Measurements from ENCODE around the gene AKAP13.

AKAP13 gene

DNA sequence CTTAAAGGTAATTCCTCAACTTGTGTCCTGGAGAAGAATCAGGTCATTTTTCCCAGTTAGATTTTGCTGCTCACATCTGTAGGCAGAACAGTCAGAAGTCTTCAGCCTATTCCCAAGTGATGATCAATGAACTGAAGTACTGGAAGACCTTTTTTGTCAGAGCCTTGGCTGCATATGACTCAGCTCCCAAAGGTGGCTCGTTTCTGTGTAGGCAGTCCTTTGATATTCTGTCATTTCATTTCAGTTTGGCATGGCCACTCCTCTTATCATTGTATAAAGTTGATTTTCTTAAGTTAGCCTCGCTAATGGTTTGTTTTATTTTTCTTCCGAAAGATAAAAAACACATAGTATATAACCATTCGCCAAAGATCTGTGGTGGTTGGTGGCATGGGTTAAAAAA lies 323.7 kb downstream of the AKAP13 start:
- H3K4me1 Mint-ChIP-seq, result peaks cover 67% of the 10 kb centered on the region
- no peaks in the 10 kb centered on the region for H3K27me3 Mint-ChIP-seq (ENCODE audit: low read depth)
- TF ChIP-seq CTCF (IDR thresholded peaks at IDR 0.05; ENCODE audit: unreplicated experiment in 3 of 3), result no peak
- peak overlapping the region in 1 of 3 experiments; percentile 19 for H3K4me3 Mint-ChIP-seq
- H3K36me3 Mint-ChIP-seq (ENCODE audit: low read depth), result peaks cover 27% of the 10 kb centered on the region
- peak overlapping the region; percentile 75 to 86 (median 82) for H3K27ac Mint-ChIP-seq
- no peaks in the 10 kb centered on the region for H3K9me3 Mint-ChIP-seq

- Mint-ChIP-seq H3K9me3 (no peaks in the 10 kb centered on the region), H3K4me1 (peaks cover 70% of the 10 kb centered on the region), H3K36me3 (ENCODE audit: low read depth) (peaks cover 26% of the 10 kb centered on the region), H3K27me3 (ENCODE audit: low read depth) (no peaks in the 10 kb centered on the region), H3K27ac (peak overlapping the region; percentile 75 to 86 (median 82)), H3K4me3 (peak overlapping the region in 1 of 3 experiments; percentile 57)
- no peak for TF ChIP-seq CTCF (IDR thresholded peaks at IDR 0.05; ENCODE audit: unreplicated experiment in 3 of 3)
Observed at GRCh38 chr15:85704720-85705429, 324.5 kb downstream of the AKAP13 start.

DNA sequence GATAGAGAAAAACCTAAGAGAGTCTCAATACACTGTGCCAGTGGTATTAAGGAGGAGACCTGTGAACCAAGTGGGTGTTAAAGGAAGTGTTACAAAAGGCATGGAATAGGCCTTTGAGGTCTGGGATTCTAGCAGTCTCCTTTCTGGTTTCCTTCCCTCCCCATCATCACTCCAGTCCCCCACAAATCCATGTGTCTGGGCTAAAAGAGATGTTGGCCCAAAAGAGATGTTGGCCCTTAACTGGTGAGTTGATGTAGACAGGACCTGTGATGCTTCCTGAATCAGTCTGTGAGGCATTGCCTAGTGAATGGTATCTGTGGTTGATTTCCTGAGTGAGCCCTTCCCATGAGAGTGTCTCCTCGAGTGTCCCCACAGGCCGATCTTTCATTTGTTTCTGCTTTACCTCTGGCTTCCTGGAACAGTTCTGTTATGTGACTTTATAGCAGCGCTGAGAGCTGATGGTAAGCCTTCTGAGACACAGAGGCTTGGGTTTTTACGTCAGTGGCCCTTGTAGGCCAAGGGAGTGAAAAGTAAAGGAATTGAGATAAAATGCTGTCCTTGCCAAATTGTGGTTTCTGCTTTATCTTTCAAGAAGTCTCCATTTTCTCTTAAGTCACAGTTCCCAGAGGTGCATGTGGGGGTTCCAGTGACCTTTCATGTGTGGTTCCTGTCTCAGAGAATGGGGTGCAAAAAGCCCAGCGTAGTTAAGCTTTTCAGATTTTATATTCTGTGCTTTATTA lies 326.5 kb downstream of the AKAP13 start:
- Mint-ChIP-seq H3K4me3 (peak overlapping the region in 2 of 3 experiments; percentile 11 to 17), H3K36me3 (ENCODE audit: low read depth) (peaks cover 37% of the 10 kb centered on the region), H3K9me3 (no peaks in the 10 kb centered on the region), H3K4me1 (peaks cover 75% of the 10 kb centered on the region), H3K27ac (peak overlapping the region; percentile 88 to 95 (median 92)), H3K27me3 (ENCODE audit: low read depth) (no peaks in the 10 kb centered on the region)
- no peak for TF ChIP-seq CTCF (IDR thresholded peaks at IDR 0.05; ENCODE audit: unreplicated experiment in 3 of 3)

DNA sequence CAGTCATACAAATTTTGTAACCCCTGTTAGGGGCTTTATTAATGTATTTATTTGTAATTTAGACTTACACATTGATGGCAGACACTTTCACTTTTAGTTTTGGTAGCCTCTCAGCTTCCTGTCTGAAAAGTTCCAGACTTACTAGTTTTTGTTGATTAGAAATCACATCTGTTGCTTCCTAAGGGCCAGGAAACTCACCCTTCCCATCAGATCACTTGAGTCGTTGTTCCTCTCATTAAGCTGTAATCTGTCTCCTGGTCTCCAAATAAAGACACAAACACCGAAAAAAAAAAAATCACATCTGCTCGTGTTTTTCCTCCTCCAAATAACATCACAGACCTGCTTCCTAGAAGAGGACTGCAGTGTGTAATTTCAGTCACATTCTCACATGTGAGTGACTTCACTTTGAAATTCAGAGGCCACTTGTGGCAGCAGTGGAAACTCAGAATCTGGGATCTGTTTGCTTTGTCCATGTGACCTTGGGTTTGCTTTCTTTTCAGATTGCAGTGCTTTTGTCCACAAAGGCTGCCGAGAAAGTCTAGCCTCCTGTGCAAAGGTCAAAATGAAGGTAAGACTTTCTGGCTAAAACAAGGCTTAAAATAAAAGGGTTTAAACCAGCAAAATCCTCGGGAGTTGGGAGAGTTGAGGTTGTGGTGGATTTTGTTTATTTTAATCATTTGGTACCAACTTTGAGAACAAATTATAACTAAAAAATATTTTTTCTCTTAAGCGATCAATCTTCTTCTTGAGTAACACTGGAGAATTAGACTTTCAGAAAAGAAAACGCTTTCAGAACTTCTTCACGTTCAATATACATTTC lies 327.3 kb downstream of the AKAP13 start:
- no peaks in the 10 kb centered on the region for H3K9me3 Mint-ChIP-seq
- H3K27ac Mint-ChIP-seq, result peak overlapping the region; percentile 88 to 95 (median 92)
- peaks cover 67% of the 10 kb centered on the region for H3K4me1 Mint-ChIP-seq
- no peaks in the 10 kb centered on the region for H3K27me3 Mint-ChIP-seq (ENCODE audit: low read depth)
- peaks cover 42% of the 10 kb centered on the region for H3K36me3 Mint-ChIP-seq (ENCODE audit: low read depth)
- peak overlapping the region; percentile 48 to 56 (median 49) for H3K4me3 Mint-ChIP-seq
- TF ChIP-seq CTCF (IDR thresholded peaks at IDR 0.05; ENCODE audit: unreplicated experiment in 3 of 3), result no peak

DNA sequence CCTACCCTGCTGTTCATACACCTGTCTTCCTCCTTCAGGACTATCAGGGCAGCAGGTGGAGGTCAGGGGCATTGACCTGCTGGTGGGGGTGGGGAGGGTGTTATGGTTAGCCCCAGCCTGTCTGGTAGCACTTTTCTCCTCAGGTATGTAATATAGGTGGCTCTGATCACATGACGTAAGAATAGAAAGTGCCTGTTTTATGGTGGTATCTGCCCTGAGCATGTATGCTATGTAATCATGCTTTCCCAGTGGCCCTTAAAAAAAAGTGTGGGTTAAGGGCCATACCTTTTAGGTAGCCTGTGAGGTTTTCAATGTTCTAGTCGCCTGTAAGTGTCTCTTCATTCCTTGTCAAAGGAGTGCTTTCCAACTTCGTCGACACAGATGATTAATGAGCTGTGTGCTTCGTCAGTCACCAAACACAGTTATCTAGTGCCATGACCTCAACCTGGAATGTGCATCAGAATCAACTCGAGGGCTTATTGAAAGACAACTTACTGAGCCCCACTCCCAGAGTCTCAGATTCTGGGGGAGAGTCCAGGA lies 328.1 kb downstream of the AKAP13 start:
- H3K27ac Mint-ChIP-seq, result peak overlapping the region; percentile 88 to 95 (median 92)
- H3K9me3 Mint-ChIP-seq, result no peaks in the 10 kb centered on the region
- no peaks in the 10 kb centered on the region for H3K27me3 Mint-ChIP-seq (ENCODE audit: low read depth)
- peaks cover 59% of the 10 kb centered on the region for H3K4me1 Mint-ChIP-seq
- no peak for TF ChIP-seq CTCF (IDR thresholded peaks at IDR 0.05; ENCODE audit: unreplicated experiment in 3 of 3)
- peak overlapping the region; percentile 21 to 37 (median 31) for H3K4me3 Mint-ChIP-seq
- peaks cover 50% of the 10 kb centered on the region for H3K36me3 Mint-ChIP-seq (ENCODE audit: low read depth)
